Measurements from ENCODE around the gene WEE1.

- no peak for TF ChIP-seq CTCF (IDR thresholded peaks at IDR 0.05; ENCODE audit: insufficient read depth, low read depth, low read length)
- no peak for TF ChIP-seq EZH2 (IDR thresholded peaks at IDR 0.05; ENCODE audit: insufficient read depth, low read length)
Observed at GRCh38 chr11:9633679-9634078, 60.2 kb downstream of the WEE1 start.
